Ishikawa (cell line): Measurements from ENCODE around the gene TTC8.

Experiments used
- CEBPB ChIP-seq: IDR thresholded peaks from 2 replicates; pipeline ENCODE4 v1.6.1; 2012
- CREB1 ChIP-seq: IDR thresholded peaks from 2 replicates; pipeline ENCODE4 v1.6.1; 2012; ENCODE audit warnings: low read depth
- EGR1 ChIP-seq: IDR thresholded peaks from 2 replicates; pipeline ENCODE4 v1.6.1; 2012
- EP300 ChIP-seq: IDR thresholded peaks from 2 replicates; pipeline ENCODE4 v1.6.1; 2012; ENCODE audit warnings: borderline replicate concordance
- FOXM1 ChIP-seq: IDR thresholded peaks from 2 replicates; pipeline ENCODE4 v1.6.1; 2012; ENCODE audit warnings: low read depth, borderline replicate concordance
- NFIC ChIP-seq: IDR thresholded peaks from 2 replicates; pipeline ENCODE4 v1.6.1; 2012
- RAD21 ChIP-seq: IDR thresholded peaks from 2 replicates; pipeline ENCODE4 v1.6.1; 2012; ENCODE audit warnings: low read depth
- TAF1 ChIP-seq: IDR thresholded peaks from 2 replicates; pipeline ENCODE4 v1.6.1; 2012; ENCODE audit warnings: low read depth, mild to moderate bottlenecking
- TCF12 ChIP-seq: IDR thresholded peaks from 2 replicates; pipeline ENCODE4 v1.6.1; 2012; ENCODE audit warnings: low read depth
- TEAD4 ChIP-seq: IDR thresholded peaks from 2 replicates; pipeline ENCODE4 v1.6.1; 2012
- YY1 ChIP-seq: IDR thresholded peaks from 2 replicates; pipeline ENCODE4 v1.6.1; 2012; ENCODE audit warnings: low read depth
- ZBTB7A ChIP-seq: IDR thresholded peaks from 2 replicates; pipeline ENCODE4 v1.6.1; 2012; ENCODE audit warnings: low read depth
- TF ChIP-seq, protein P1 (sequence below): IDR thresholded peaks from 2 replicates; pipeline ENCODE4 v1.6.1; 2012; ENCODE audit warnings: low read depth, mild to moderate bottlenecking
- TF ChIP-seq, protein P2 (sequence below): IDR thresholded peaks from 2 replicates; pipeline ENCODE4 v1.6.1; 2012
- TF ChIP-seq, protein P3 (sequence below): IDR thresholded peaks from 2 replicates; pipeline ENCODE4 v1.6.1; 2012

The TTC8 gene

DNA sequence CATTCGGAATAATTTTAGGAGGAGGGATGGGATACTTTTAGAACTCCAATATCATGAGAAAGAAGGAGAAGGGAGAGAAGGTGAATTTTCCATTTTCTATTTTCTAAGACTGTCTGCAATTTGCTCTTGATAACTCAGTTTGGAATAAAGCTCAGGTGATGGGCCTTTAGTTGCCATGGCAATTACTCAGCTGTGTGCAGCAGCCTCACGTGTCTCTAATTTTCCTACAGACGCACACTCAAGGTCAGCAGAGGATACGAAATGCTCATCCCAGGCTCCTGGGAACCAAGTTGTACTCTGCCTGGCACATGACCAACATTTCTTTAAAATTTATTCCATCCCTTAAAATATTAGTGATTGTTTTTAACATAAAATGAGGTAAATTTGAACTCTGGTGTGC is 76.7 kb downstream of the TTC8 start:
- TF ChIP-seq, protein P1, sequence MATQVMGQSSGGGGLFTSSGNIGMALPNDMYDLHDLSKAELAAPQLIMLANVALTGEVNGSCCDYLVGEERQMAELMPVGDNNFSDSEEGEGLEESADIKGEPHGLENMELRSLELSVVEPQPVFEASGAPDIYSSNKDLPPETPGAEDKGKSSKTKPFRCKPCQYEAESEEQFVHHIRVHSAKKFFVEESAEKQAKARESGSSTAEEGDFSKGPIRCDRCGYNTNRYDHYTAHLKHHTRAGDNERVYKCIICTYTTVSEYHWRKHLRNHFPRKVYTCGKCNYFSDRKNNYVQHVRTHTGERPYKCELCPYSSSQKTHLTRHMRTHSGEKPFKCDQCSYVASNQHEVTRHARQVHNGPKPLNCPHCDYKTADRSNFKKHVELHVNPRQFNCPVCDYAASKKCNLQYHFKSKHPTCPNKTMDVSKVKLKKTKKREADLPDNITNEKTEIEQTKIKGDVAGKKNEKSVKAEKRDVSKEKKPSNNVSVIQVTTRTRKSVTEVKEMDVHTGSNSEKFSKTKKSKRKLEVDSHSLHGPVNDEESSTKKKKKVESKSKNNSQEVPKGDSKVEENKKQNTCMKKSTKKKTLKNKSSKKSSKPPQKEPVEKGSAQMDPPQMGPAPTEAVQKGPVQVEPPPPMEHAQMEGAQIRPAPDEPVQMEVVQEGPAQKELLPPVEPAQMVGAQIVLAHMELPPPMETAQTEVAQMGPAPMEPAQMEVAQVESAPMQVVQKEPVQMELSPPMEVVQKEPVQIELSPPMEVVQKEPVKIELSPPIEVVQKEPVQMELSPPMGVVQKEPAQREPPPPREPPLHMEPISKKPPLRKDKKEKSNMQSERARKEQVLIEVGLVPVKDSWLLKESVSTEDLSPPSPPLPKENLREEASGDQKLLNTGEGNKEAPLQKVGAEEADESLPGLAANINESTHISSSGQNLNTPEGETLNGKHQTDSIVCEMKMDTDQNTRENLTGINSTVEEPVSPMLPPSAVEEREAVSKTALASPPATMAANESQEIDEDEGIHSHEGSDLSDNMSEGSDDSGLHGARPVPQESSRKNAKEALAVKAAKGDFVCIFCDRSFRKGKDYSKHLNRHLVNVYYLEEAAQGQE: no peak
- TF ChIP-seq, protein P2, sequence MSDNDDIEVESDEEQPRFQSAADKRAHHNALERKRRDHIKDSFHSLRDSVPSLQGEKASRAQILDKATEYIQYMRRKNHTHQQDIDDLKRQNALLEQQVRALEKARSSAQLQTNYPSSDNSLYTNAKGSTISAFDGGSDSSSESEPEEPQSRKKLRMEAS: no peak
- TF ChIP-seq NFIC (no peak), TAF1 (no peak), TCF12 (no peak), FOXM1 (no peak), EGR1 (no peak), CEBPB (no peak), TEAD4 (no peak), YY1 (no peak), CREB1 (no peak), RAD21 (no peak), EP300 (no peak), ZBTB7A (no peak)
- TF ChIP-seq, protein P3, sequence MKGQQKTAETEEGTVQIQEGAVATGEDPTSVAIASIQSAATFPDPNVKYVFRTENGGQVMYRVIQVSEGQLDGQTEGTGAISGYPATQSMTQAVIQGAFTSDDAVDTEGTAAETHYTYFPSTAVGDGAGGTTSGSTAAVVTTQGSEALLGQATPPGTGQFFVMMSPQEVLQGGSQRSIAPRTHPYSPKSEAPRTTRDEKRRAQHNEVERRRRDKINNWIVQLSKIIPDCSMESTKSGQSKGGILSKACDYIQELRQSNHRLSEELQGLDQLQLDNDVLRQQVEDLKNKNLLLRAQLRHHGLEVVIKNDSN: no peak

DNA sequence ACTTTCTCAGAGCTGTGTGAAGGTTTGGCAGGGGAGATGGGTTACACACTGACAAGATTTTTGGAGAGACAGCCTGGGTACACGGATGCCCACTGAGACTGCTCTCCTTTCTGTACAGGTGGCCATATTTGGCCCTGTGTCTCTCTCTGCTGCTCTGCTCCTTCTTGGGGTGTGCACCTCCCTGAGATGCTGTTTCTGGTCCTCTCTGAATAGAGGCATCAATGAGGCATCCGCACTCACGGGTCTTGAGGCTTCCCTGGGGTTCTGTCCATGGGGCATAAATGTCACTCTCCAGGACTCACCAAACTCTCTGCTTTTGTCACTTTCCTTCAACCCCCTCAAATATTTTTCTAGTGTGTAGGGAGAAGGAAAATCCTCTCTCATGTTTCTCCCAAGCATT is 77.5 kb downstream of the TTC8 start:
- TF ChIP-seq CREB1: no peak
- no peak for TF ChIP-seq EP300
- no peak for TF ChIP-seq CEBPB
- no peak for TF ChIP-seq NFIC
- no peak for TF ChIP-seq FOXM1
- TF ChIP-seq EGR1: no peak
- TF ChIP-seq, protein P2: no peak
- TF ChIP-seq TAF1: no peak
- TF ChIP-seq TCF12: no peak

DNA sequence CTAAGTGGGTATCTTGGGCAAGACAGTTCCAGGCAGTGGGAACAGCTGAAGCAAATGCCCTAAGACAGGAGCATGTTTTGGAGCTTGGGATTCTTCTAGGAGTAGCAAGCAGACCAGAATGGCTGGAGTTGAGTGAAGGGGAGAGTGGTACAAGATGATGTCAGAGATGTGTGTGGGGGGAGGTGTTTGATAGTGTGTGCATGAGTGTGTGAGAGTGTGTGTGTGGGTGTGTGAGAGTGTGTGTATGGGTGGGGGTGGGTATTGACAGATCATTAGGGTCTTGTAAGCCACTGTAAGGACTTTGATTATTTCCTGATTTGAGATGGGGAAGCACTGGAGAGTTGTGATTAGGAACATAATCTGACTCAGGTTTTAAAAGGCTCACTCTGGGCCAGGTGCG is 78.4 kb downstream of the TTC8 start:
- TF ChIP-seq EGR1: no peak
- no peak for TF ChIP-seq ZBTB7A
- no peak for TF ChIP-seq CEBPB
- TF ChIP-seq EP300: no peak
- TF ChIP-seq YY1: no peak
- TF ChIP-seq TAF1: no peak
- TF ChIP-seq CREB1: no peak
- no peak for TF ChIP-seq FOXM1
- TF ChIP-seq, protein P2: no peak
- no peak for TF ChIP-seq NFIC
- TF ChIP-seq RAD21: no peak
- TF ChIP-seq TCF12: no peak
- TF ChIP-seq, protein P1: no peak
- no peak for TF ChIP-seq TEAD4
- TF ChIP-seq, protein P3: no peak

DNA sequence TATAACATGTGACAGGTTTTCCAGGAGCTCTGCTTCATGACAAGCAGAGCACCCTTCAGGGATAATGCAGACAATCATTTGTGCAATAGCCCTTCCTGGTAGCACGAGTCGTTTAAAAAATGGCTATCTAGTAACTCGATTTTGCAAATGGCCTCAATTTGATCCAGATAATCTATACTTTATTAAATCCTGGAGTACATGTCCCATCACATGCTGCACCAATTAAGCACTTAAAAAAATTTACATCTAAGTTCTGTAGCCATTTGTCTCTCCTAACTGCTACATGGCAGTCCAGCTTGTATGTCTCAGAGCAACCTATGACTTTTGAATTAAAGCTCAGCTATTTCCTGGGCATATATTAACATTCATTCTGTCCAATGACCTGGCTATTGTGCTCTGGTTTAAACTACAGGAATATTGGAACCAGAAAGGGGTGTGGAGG is 79.8 kb downstream of the TTC8 start:
- no peak for TF ChIP-seq FOXM1
- TF ChIP-seq, protein P1: no peak
- no peak for TF ChIP-seq RAD21
- no peak for TF ChIP-seq CREB1
- TF ChIP-seq TCF12: no peak
- TF ChIP-seq TEAD4: no peak
- no peak for TF ChIP-seq YY1
- TF ChIP-seq TAF1: no peak
- TF ChIP-seq, protein P3: no peak
- TF ChIP-seq EGR1: no peak
- no peak for TF ChIP-seq NFIC
- no peak for TF ChIP-seq ZBTB7A
- no peak for TF ChIP-seq CEBPB
- TF ChIP-seq, protein P2: no peak
- TF ChIP-seq EP300: no peak
